HG03378 (cell line): ENCODE results near the gene MAP3K19.
A peak's percentile ranks its signal among the peaks of the same experiment; 100 is the strongest.
"Not testable (repeated sequence)": the region's sequence is repeated elsewhere in the genome, so short reads cannot be mapped to it uniquely, and the experiment has no call there.

Source experiments
- ATAC-seq: cut with Tn5 transposase; IDR thresholded peaks from one replicate; pipeline ENCODE4 v1.9.1; 2021; ENCODE audit warnings: mild to moderate bottlenecking, moderate library complexity; ENCODE audit not compliant: unreplicated experiment

MAP3K19 gene

DNA sequence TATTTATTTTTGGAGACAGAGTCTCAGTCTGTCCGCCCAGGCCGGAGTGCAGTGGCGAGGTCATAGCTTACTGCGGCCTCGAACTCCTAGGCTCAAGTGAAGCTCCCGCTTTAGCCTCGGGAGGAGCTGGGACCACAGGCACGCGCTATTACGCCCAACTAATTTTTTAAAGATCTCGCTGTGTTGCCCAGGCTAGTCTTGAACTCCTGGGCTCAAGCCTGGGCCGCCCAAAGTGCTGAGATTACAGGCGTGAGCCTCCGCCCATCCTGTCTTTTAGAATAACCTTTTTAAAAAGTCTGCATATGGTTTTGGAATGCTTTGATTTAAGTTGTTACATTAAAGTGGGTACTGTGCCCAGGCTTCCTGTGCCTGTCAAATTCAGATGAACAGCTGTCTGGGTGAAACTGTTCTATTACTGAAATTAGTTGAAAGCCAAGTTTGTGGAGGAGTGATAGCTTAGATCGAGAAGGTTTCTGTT is 5.8 kb upstream of the MAP3K19 start:
- ATAC-seq: peak; percentile 43

DNA sequence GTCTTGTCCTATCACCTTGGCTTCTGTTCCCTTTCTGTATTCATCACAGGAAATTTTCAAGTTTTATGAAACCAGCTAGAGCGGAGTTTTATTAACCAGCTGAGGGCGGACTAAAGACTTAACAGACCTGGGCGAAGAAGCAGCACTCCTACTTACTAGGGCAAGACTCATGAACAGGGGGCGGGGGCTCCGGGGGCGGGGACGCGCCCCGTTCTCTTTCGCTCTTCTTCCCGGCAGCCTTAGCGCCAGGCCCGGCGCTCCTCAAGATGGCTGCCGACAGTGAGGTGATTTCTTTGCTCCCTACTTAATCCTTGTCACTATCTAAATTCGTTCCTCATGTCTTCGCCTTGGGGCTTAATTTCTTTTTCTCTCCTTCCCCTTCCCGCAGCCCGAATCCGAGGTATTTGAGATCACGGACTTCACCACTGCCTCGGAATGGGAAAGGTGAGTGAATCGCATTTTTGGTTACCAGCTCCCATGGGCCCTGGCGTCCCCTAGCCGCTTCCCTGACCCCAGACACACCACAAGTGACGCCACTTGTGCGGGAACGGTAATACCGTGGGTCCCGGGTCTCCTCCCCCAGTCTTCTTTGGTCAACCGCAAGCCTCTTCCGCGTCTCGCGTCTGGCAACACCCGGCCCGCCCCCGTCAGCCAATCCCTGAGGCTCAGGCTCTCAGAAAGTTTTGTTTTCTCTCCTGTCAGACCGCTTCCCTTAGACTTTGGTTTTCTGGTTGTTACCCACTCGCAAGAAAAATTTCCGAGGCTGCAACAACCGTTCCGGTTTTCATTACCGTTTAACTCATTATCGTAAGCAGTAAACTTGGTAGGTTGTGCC is 5.0 kb upstream of the MAP3K19 start, which contains the start of gene RAB3GAP1:
Gene RAB3GAP1, plus strand, starts transcription at position 251 of the 835 bp plus-strand sequence. Its CDS starts 16 bp downstream, at position 267.
- ATAC-seq: peak; percentile 76

DNA sequence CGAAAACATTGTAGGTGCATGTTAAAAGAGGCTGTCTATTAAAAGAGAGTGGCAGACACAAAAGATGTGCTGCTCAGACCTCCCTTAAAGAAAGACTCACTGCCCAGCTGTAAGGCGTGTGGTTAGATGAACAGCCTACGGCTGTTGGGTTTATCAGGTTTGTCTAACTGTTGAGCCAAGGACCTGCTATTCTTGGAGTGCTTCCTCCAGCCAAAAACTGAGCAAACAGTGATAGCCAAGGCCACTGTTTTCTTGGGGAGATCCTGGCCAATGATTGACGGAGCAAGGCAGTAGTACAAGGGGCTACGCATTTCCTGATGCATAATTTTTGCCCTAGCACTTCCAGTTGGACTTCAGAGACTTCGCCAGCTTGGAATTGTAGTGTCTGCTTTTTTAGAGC is 3.4 kb upstream of the MAP3K19 start:
- ATAC-seq: no peak

DNA sequence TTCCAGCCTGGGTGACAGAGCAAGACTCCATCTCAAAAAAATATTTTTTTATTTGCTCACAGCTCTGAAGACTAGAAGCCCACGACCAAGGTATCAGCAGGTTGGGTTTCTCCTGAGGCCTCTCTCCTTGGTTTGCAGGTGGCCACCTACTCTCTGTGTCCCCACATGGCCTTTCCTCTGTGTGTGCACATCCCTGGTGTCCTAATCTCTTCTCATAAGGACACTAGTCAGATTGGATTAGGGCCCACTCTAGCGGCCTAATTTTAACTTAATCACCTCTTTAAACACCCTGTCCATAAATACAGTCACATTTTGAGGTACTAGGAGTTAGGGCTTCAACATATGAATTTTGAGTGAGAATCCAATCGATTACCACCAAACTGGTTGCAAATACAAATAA is 2.9 kb upstream of the MAP3K19 start:
- no peak for ATAC-seq

- no peak for ATAC-seq
Measured at GRCh38 chr2:135048122-135048521, 875 bp upstream of the MAP3K19 start.

DNA sequence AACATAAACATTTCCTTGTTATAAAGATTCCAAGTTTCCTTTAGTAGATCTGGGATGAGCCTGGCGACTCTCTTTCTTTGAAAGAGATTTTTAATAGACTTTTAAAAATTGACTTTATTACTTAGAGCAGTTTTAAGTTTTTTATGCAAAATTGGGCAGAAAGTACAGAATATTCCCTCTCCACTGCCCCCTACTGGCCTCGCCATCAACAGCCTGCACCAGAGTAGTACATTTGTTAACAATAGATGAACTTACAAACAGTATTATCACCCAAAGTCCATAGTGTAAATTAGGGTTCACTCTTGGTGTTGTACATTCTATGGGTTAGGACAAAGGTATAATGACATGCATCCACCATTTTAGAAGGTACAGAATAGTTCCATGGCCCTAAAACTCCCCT is 3.9 kb downstream of the MAP3K19 start:
- no peak for ATAC-seq

- no peak for ATAC-seq
Measured at GRCh38 chr2:135037831-135038230, 9.4 kb downstream of the MAP3K19 start.

DNA sequence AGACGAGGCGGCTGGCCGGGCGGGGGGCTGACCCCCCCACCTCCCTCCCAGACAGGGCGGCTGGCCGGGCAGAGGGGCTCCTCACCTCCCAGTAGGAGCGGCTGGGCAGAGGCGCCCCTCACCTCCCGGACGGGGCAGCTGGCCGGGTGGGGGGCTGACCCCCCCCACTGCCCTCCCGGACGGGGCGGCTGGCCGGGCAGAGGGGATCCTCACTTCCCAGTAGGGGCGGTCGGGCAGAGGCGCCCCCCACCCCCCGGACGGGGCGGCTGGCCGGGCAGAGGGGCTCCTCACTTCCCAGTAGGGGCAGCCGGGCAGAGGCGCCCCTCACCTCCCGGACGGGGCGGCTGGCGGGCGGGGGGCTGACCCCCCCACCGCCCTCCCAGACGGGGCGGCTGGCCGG is 14.0 kb downstream of the MAP3K19 start:
- ATAC-seq: not testable (repeated sequence)

- ATAC-seq: no peak
Measured at GRCh38 chr2:135030826-135031225, 16.4 kb downstream of the MAP3K19 start.

DNA sequence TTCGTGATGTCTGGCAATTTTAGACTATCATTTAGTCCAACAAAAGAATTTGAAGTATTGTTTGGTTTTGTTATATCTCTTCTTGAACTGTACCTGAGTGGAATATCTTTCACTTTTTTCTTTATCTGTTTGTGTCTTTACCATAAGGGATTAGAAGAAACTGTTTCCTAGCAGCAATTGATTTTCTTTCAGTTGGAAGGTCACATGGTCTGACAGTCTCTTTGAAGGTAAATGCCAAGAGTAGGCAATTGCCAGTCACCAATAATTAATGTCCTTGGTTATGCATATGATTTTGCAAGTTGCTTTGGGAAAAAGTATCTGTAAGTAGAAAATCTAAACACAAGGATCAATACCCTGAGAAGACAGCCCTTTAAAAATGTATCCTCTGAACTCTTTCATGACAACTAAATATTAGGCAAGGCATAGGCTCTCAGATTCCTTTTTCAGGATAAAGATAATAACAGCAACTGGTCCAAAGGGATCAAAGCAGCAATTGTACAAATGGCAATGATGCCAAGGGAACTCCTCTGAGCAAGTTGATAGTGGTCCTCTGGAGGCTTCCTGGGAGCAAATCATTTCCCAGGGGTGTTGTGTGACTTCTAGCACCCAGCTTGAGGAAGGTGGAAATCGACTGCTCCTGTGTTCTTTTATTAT is 17.6 kb downstream of the MAP3K19 start:
- ATAC-seq: no peak

DNA sequence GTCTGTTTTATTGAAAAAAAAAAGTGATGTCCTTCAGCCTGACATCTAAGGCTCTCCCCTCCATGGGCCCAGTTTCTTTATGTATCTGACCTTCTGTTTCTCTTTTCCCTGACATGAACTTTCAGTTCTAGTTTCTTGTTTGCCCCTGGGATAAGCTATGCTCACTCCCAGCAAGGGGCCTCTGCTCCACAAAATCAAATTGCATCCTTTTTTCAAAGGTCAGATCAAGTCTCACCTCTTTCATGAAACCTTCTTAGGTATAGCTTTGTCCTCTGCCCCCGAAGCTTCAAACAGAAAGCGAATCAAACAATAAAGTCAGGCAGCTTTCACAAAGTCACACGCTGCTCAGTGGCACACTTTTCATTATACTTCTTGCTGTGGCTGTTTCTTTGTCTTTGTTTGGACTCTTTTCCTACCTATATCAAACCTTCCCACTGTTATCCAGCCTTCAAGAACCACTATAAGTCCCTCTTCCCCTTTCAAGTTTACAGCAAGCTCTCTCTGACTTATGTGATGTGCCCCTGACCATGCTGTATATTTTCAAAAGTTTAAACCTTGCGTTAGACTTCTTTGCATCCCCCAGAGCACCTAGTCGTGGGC is 23.3 kb downstream of the MAP3K19 start:
- ATAC-seq: no peak

- no peak for ATAC-seq
Measured at GRCh38 chr2:135022952-135023880, 24.0 kb downstream of the MAP3K19 start.

GRCh38 chr2:135021618-135022017 is 25.6 kb downstream of the MAP3K19 start:
- no peak for ATAC-seq

GRCh38 chr2:135011633-135012032 is 35.6 kb downstream of the MAP3K19 start:
- ATAC-seq: no peak

DNA sequence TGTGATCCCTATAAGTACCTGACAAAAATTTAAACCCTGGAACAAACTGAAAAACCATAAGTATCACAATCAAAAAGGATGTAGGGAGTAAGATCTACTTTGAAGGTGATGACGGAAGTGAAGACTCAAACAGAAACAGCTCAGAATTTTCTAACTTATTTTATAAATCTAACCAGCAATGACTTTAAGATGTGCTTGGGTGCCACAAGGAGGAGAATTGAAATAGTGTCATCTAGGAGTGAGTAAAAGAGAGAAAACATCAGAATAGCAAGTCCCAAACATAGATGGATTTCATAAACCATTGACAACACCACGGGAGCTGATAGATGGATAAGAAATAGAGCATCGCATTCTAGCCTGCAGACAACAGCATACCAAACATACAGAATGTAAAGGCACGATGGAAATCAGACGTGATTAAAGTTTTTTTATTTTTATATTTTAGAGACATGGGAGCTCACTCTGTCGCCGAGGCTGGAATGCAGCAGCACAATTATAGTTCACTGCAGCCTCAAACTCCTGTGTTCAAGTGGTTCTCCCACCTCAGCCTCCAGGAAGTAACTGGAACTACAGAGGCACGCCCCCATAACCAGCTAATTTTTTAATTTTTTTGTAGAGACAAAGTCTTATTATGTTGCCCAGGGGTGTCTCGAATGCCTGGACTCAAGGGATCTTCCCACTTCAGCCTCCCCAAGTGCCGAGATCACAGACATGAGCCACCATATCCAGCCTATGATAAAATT is 36.9 kb downstream of the MAP3K19 start:
- ATAC-seq: no peak

GRCh38 chr2:135009339-135009738 is 37.9 kb downstream of the MAP3K19 start:
- ATAC-seq: no peak

- no peak for ATAC-seq
Measured at GRCh38 chr2:135005753-135006152, 41.5 kb downstream of the MAP3K19 start.

DNA sequence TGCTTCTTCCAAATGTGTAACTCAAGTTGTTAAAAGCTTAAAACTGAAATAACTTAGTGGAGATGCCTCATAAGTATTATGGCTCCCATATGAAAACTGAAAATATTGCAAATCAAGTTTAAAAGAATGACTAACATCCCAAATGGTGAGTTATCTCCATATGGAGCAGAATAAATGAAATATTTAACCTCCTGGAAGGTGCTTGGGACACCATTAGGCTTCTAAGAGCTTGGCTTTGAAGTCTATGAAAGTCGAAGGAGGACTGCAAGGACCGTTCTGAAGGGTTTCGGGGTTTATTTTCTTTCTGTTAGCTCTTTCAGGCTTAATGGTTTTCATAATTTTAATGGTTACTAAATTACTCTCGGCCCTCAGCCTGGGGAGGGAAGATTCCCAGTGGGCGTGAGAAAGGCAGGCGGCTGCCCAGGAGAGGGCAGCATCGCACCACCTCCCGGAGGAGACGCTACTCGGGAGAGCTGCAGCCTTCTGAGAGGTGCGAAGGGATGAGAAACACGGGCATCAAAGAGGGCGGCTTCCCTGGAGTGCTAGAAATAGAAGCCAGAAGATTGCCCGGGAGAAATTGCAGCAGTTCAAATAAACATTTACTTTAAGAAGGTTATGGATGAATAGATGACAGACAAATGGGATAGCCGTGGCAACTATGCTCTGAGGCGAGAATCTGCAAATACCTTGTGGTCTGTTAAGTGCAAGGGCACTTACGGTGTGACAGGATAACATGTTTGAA is 43.1 kb downstream of the MAP3K19 start:
- ATAC-seq: peak; percentile 79

- ATAC-seq: no peak
Measured at GRCh38 chr2:135002836-135003235, 44.4 kb downstream of the MAP3K19 start.
